Loucy (cell line): Measurements from ENCODE around the gene BSN.
A peak's percentile ranks its signal among the peaks of the same experiment; 100 is the strongest.

Experiments used
- H2AFZ ChIP-seq: fragments of 200-600 bp; sonication (generic); 2 replicates; pipeline ENCODE4 v1.6.0; 2016; ENCODE audit warnings: antibody characterized with exemption, mild to moderate bottlenecking, low read length, moderate library complexity
- H3F3A ChIP-seq: fragments of 200-600 bp; 2 replicates; pipeline ENCODE4 v1.6.0; 2016; ENCODE audit warnings: antibody characterized with exemption, low read depth, mild to moderate bottlenecking
- H3K27me3 ChIP-seq: fragments of 200-600 bp; sonication (generic); 2 replicates; pipeline ENCODE4 v1.6.1; 2014; ENCODE audit warnings: low read length, mild to moderate bottlenecking; ENCODE audit not compliant: insufficient read depth, poor library complexity, severe bottlenecking
- H3K36me3 ChIP-seq: fragments of 200-600 bp; sonication (generic); 2 replicates; pipeline ENCODE4 v1.6.1; 2016; ENCODE audit warnings: low read length; ENCODE audit not compliant: insufficient read depth
- H3K4me1 ChIP-seq: fragments of 200-600 bp; sonication (generic); 2 replicates; pipeline ENCODE4 v1.5.1; 2014; ENCODE audit warnings: low read length, mild to moderate bottlenecking; ENCODE audit not compliant: insufficient read depth, poor library complexity, severe bottlenecking
- H3K4me2 ChIP-seq: fragments of 200-600 bp; sonication (generic); 2 replicates; pipeline ENCODE4 v1.6.0; 2014; ENCODE audit warnings: antibody characterized with exemption, low read length, low read depth, mild to moderate bottlenecking; ENCODE audit not compliant: poor library complexity, severe bottlenecking
- H3K4me3 ChIP-seq: fragments of 200-600 bp; sonication (generic); 2 replicates; pipeline ENCODE4 v1.5.1; 2014; ENCODE audit warnings: low read length, mild to moderate bottlenecking, mixed read lengths; ENCODE audit not compliant: poor library complexity, severe bottlenecking
- H3K79me2 ChIP-seq: fragments of 200-600 bp; sonication (generic); 2 replicates; pipeline ENCODE4 v1.6.1; 2014; ENCODE audit warnings: low read length; ENCODE audit not compliant: insufficient read depth
- H3K9ac ChIP-seq: fragments of 200-600 bp; sonication (generic); 2 replicates; pipeline ENCODE4 v1.6.0; 2014; ENCODE audit warnings: mild to moderate bottlenecking, low read depth, low read length, moderate library complexity; ENCODE audit not compliant: poor library complexity, severe bottlenecking
- H3K9me2 ChIP-seq: fragments of 200-600 bp; sonication (generic); replicated peaks from 2 replicates; pipeline ENCODE4 v1.6.1; 2016; ENCODE audit warnings: low read depth, low read length, mixed read lengths
- H3K9me3 ChIP-seq: fragments of 200-600 bp; sonication (generic); 2 replicates; pipeline ENCODE4 v1.6.1; 2014; ENCODE audit warnings: mild to moderate bottlenecking, antibody characterized with exemption, low read length, low read depth; ENCODE audit not compliant: insufficient read depth
- H4K20me1 ChIP-seq: fragments of 200-600 bp; sonication (generic); 2 replicates; pipeline ENCODE4 v1.6.0; 2014; ENCODE audit warnings: antibody characterized with exemption, low read length, mild to moderate bottlenecking; ENCODE audit not compliant: insufficient read depth, poor library complexity, severe bottlenecking
- EZH2phosphoT487 ChIP-seq: fragments of 200-600 bp; IDR thresholded peaks from 2 replicates; pipeline ENCODE4 v1.6.1; 2018; ENCODE audit warnings: antibody characterized with exemption, mild to moderate bottlenecking, moderate library complexity, borderline replicate concordance
- TF ChIP-seq, protein P1 (sequence below): fragments of 200-600 bp; sonication (generic); conservative IDR thresholded peaks from 2 replicates; pipeline ENCODE4 v1.5.1; 2014; ENCODE audit warnings: mild to moderate bottlenecking, antibody characterized with exemption, low read length

Gene BSN, protein sequence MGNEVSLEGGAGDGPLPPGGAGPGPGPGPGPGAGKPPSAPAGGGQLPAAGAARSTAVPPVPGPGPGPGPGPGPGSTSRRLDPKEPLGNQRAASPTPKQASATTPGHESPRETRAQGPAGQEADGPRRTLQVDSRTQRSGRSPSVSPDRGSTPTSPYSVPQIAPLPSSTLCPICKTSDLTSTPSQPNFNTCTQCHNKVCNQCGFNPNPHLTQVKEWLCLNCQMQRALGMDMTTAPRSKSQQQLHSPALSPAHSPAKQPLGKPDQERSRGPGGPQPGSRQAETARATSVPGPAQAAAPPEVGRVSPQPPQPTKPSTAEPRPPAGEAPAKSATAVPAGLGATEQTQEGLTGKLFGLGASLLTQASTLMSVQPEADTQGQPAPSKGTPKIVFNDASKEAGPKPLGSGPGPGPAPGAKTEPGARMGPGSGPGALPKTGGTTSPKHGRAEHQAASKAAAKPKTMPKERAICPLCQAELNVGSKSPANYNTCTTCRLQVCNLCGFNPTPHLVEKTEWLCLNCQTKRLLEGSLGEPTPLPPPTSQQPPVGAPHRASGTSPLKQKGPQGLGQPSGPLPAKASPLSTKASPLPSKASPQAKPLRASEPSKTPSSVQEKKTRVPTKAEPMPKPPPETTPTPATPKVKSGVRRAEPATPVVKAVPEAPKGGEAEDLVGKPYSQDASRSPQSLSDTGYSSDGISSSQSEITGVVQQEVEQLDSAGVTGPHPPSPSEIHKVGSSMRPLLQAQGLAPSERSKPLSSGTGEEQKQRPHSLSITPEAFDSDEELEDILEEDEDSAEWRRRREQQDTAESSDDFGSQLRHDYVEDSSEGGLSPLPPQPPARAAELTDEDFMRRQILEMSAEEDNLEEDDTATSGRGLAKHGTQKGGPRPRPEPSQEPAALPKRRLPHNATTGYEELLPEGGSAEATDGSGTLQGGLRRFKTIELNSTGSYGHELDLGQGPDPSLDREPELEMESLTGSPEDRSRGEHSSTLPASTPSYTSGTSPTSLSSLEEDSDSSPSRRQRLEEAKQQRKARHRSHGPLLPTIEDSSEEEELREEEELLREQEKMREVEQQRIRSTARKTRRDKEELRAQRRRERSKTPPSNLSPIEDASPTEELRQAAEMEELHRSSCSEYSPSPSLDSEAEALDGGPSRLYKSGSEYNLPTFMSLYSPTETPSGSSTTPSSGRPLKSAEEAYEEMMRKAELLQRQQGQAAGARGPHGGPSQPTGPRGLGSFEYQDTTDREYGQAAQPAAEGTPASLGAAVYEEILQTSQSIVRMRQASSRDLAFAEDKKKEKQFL (N-terminal part only)

DNA sequence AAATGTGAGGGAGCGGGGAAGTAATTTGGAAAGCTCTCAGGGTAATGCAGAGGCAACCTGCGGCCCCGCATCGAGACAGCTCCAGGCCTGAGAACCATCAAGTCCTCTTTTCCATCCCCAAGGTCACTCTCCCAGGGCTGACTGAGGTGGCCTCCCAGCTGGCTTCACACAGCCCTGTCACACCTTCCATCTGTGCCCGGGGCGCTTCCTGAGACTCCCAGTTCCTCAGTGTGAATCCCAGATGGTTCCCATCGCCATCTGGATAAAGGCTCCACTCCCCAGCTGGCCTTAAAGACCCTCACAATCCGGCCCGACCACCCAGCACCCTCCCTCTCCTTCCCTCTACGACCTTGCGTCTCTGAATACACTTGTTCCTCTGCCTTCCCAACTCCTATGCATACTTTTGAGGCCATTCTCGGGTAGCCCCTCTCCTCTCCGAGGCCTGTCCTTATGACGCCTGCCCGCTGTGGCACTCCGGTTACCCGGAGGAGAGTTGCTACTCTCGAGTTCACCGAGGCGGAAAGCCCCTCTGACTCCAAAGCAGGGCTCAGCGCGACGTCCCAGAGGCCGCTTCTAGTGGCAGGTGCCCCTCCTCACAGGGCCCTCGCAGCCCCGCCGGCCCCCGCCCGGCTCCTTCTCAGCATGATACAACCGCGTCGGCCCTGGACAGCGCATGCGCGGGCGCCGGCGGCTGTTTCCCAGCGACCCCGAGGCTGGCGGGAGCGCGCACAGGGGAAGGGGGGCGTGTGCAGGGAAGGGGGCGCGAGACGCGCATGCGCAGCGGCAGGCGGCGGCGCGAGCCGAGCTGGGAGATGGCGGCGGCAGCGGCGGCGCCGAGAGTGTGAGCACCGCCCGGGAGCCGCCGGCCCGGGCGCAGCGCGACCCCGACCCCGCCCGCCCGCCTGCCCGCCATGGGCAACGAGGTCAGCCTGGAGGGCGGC lies at the start of gene BSN:
TSS of gene BSN (plus strand) at position 786 of the 941 bp plus-strand sequence. CDS start at position 912, 126 bp downstream.
- H3K9me2 ChIP-seq, result no peaks in the 10 kb centered on the region
- H3K27me3 ChIP-seq, result no peaks in the 10 kb centered on the region
- H3K79me2 ChIP-seq, result no peaks in the 10 kb centered on the region
- no peaks in the 10 kb centered on the region for H4K20me1 ChIP-seq
- H2AFZ ChIP-seq, result peak within 1 kb of the TSS; percentile 100
- no peaks in the 10 kb centered on the region for H3K9me3 ChIP-seq
- peak within 1 kb of the TSS; percentile 94 for H3K4me3 ChIP-seq
- no peaks in the 10 kb centered on the region for H3F3A ChIP-seq
- no peaks in the 10 kb centered on the region for H3K36me3 ChIP-seq
- H3K9ac ChIP-seq, result peak within 1 kb of the TSS; percentile 71
- TF ChIP-seq, protein P1, sequence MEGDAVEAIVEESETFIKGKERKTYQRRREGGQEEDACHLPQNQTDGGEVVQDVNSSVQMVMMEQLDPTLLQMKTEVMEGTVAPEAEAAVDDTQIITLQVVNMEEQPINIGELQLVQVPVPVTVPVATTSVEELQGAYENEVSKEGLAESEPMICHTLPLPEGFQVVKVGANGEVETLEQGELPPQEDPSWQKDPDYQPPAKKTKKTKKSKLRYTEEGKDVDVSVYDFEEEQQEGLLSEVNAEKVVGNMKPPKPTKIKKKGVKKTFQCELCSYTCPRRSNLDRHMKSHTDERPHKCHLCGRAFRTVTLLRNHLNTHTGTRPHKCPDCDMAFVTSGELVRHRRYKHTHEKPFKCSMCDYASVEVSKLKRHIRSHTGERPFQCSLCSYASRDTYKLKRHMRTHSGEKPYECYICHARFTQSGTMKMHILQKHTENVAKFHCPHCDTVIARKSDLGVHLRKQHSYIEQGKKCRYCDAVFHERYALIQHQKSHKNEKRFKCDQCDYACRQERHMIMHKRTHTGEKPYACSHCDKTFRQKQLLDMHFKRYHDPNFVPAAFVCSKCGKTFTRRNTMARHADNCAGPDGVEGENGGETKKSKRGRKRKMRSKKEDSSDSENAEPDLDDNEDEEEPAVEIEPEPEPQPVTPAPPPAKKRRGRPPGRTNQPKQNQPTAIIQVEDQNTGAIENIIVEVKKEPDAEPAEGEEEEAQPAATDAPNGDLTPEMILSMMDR, result no peak
- TF ChIP-seq EZH2phosphoT487, result no peak
- H3K4me2 ChIP-seq, result peak within 1 kb of the TSS; percentile 96
- peaks cover 8% of the 10 kb centered on the region for H3K4me1 ChIP-seq

DNA sequence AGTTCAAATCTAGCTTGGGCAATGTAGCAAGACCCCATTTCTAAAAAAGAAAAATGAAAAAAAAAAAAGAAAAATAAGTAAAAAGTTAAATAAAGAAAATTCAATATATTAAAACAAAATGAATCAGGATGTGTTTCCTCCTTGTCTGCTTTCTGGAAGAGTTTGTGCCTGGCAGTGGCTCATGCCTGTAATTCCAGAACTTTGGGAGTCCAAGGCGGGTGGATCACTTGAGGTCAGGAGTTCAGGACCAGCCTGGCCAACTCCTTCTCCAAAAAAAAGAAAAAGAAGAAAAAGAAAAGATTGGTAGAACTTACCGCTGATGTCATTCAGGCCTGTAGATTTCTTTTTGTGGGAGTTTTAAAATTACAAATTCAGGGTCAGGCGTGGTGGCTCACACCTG lies 47.4 kb upstream of the BSN start:
- no peak overlapping the region for H3K4me3 ChIP-seq
- no peak overlapping the region for H3K9ac ChIP-seq
- no peaks in the 10 kb centered on the region for H3F3A ChIP-seq
- no peak overlapping the region for H2AFZ ChIP-seq
- peaks cover 15% of the 10 kb centered on the region; the same call in 1 of the 2 replicates for H3K36me3 ChIP-seq
- H3K27me3 ChIP-seq, result no peaks in the 10 kb centered on the region
- H3K79me2 ChIP-seq, result no peaks in the 10 kb centered on the region
- no peak overlapping the region for H3K4me2 ChIP-seq
- H4K20me1 ChIP-seq, result no peaks in the 10 kb centered on the region
- no peak for TF ChIP-seq EZH2phosphoT487
- H3K9me3 ChIP-seq, result no peaks in the 10 kb centered on the region
- no peaks in the 10 kb centered on the region for H3K9me2 ChIP-seq
- H3K4me1 ChIP-seq, result no peaks in the 10 kb centered on the region

DNA sequence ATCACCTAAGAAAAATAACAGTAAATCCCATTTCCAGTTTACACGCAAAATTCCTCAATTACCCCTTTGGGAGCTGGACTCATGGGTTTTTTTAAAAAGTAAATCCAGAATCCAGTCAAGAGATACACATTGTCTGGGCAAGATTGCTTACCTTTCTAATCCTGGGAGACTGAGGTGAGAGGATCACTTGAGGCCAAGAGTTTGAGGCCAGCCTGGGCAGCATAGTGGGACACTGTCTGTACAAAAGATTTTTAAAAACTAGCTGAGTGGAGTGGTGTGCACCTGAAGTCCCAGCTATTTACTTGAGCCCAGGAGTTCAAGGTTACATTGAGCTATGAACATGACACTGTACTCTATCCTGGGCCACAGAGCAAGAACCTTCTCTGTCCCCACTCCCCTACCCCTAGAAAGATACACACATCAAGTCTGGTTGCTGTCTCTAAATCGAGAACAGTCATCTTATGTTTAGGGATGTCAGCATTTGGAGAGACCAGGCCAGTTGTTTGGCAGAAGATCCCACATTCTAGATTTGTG lies 45.2 kb upstream of the BSN start:
- no peak overlapping the region for H2AFZ ChIP-seq
- no peaks in the 10 kb centered on the region for H4K20me1 ChIP-seq
- H3F3A ChIP-seq, result no peaks in the 10 kb centered on the region
- no peaks in the 10 kb centered on the region for H3K27me3 ChIP-seq
- H3K9ac ChIP-seq, result no peak overlapping the region
- no peaks in the 10 kb centered on the region for H3K9me3 ChIP-seq
- peaks cover 21% of the 10 kb centered on the region; the same call in 1 of the 2 replicates for H3K36me3 ChIP-seq
- no peak for TF ChIP-seq EZH2phosphoT487
- TF ChIP-seq, protein P1, result no peak
- no peaks in the 10 kb centered on the region for H3K9me2 ChIP-seq
- H3K4me3 ChIP-seq, result no peak overlapping the region
- H3K4me1 ChIP-seq, result no peaks in the 10 kb centered on the region
- H3K79me2 ChIP-seq, result no peaks in the 10 kb centered on the region
- no peak overlapping the region for H3K4me2 ChIP-seq
